Measurements from ENCODE around the gene DPCD. TPM values are rescaled to one million over a fixed set of nuclear protein-coding genes. Genes with fewer than 3 reads are reported as not detected.
"Not testable (repeated sequence)": the region's sequence is repeated elsewhere in the genome, so short reads cannot be mapped to it uniquely, and the experiment has no call there.

DPCD gene
- total RNA-seq, 2 experiments from 2014 or later: 4.0 to 5.5 TPM

GRCh38 chr10:101629837-101630632, 41.9 kb downstream of the DPCD start:
- H3K4me3 Mint-ChIP-seq: no peak overlapping the region
- ATAC-seq (ENCODE audit: low read depth) (no peak), DNase-seq (no peak)
- H3K27ac Mint-ChIP-seq: peak overlapping the region; percentile 47
- H3K9me3 Mint-ChIP-seq: no peaks in the 10 kb centered on the region
- peaks cover 4% of the 10 kb centered on the region for H3K4me1 Mint-ChIP-seq
- no peaks in the 10 kb centered on the region for H3K27me3 Mint-ChIP-seq
- H3K36me3 Mint-ChIP-seq: peaks cover 7% of the 10 kb centered on the region
- POLR2A ChIA-PET: no interaction called here

- H3K36me3 Mint-ChIP-seq: peaks cover 10% of the 10 kb centered on the region
- peak overlapping the region; percentile 47 for H3K27ac Mint-ChIP-seq
- H3K4me3 Mint-ChIP-seq: no peak overlapping the region
- H3K9me3 Mint-ChIP-seq: no peaks in the 10 kb centered on the region
- H3K27me3 Mint-ChIP-seq: no peaks in the 10 kb centered on the region
- ATAC-seq (ENCODE audit: low read depth): no peak
- DNase-seq: no peak
- POLR2A ChIA-PET: no interaction called here
- peaks cover 4% of the 10 kb centered on the region for H3K4me1 Mint-ChIP-seq
Observed at GRCh38 chr10:101630633-101630920, 42.5 kb downstream of the DPCD start.

- Mint-ChIP-seq H3K27ac (no peak overlapping the region), H3K36me3 (peaks cover 15% of the 10 kb centered on the region), H3K4me3 (no peak overlapping the region), H3K4me1 (peaks cover 4% of the 10 kb centered on the region), H3K27me3 (no peaks in the 10 kb centered on the region), H3K9me3 (no peaks in the 10 kb centered on the region)
- ATAC-seq (ENCODE audit: low read depth) (no peak), DNase-seq (peak; percentile 13)
- POLR2A ChIA-PET: no interaction called here
Observed at GRCh38 chr10:101631821-101632475, 43.8 kb downstream of the DPCD start.

- H3K4me3 Mint-ChIP-seq; H3K27me3 Mint-ChIP-seq; H3K9me3 Mint-ChIP-seq; POLR2A ChIA-PET; ATAC-seq (ENCODE audit: low read depth); H3K27ac Mint-ChIP-seq; H3K4me1 Mint-ChIP-seq; DNase-seq: not testable (repeated sequence)
- H3K36me3 Mint-ChIP-seq: peaks cover 25% of the 10 kb centered on the region
Observed at GRCh38 chr10:101633510-101633909, 45.4 kb downstream of the DPCD start.

- Mint-ChIP-seq H3K27me3 (no peaks in the 10 kb centered on the region), H3K27ac (no peak overlapping the region), H3K9me3 (no peaks in the 10 kb centered on the region), H3K4me1 (peaks cover 2% of the 10 kb centered on the region), H3K36me3 (peaks cover 30% of the 10 kb centered on the region), H3K4me3 (no peak overlapping the region)
- POLR2A ChIA-PET: no interaction called here
- DNase-seq: no peak
- ATAC-seq (ENCODE audit: low read depth): no peak
Observed at GRCh38 chr10:101639141-101639900, 51.2 kb downstream of the DPCD start.

GRCh38 chr10:101643546-101643945, 55.4 kb downstream of the DPCD start:
- no peaks in the 10 kb centered on the region for H3K9me3 Mint-ChIP-seq
- no peak for DNase-seq
- no peaks in the 10 kb centered on the region for H3K27me3 Mint-ChIP-seq
- no peak for ATAC-seq (ENCODE audit: low read depth)
- POLR2A ChIA-PET: no interaction called here
- no peak overlapping the region for H3K4me3 Mint-ChIP-seq
- H3K27ac Mint-ChIP-seq: no peak overlapping the region
- peaks cover 14% of the 10 kb centered on the region for H3K36me3 Mint-ChIP-seq
- H3K4me1 Mint-ChIP-seq: peaks cover 1% of the 10 kb centered on the region

- H3K9me3 Mint-ChIP-seq: no peaks in the 10 kb centered on the region
- H3K27me3 Mint-ChIP-seq: no peaks in the 10 kb centered on the region
- H3K4me1 Mint-ChIP-seq: peaks cover 1% of the 10 kb centered on the region
- POLR2A ChIA-PET: no interaction called here
- H3K36me3 Mint-ChIP-seq: peaks cover 17% of the 10 kb centered on the region
- ATAC-seq (ENCODE audit: low read depth) (no peak), DNase-seq (no peak)
- no peak overlapping the region for H3K4me3 Mint-ChIP-seq
- H3K27ac Mint-ChIP-seq: no peak overlapping the region
Observed at GRCh38 chr10:101644002-101644401, 55.9 kb downstream of the DPCD start.

- H3K36me3 Mint-ChIP-seq: peaks cover 11% of the 10 kb centered on the region
Observed at GRCh38 chr10:101645659-101646058, 57.5 kb downstream of the DPCD start.

GRCh38 chr10:101646364-101646763, 58.2 kb downstream of the DPCD start:
- POLR2A ChIA-PET: no interaction called here
- H3K4me1 Mint-ChIP-seq: peaks cover under 1% of the 10 kb centered on the region
- ATAC-seq (ENCODE audit: low read depth) (no peak), DNase-seq (no peak)
- H3K36me3 Mint-ChIP-seq: peaks cover 10% of the 10 kb centered on the region
- no peak overlapping the region for H3K4me3 Mint-ChIP-seq
- no peak overlapping the region for H3K27ac Mint-ChIP-seq
- no peaks in the 10 kb centered on the region for H3K27me3 Mint-ChIP-seq
- H3K9me3 Mint-ChIP-seq: no peaks in the 10 kb centered on the region

More at GRCh38 chr10:101645659-101646058, 57.5 kb downstream of the DPCD start:
- peaks cover 1% of the 10 kb centered on the region for H3K4me1 Mint-ChIP-seq
- H3K9me3 Mint-ChIP-seq: no peaks in the 10 kb centered on the region
- DNase-seq: no peak
- POLR2A ChIA-PET: no interaction called here
- no peaks in the 10 kb centered on the region for H3K27me3 Mint-ChIP-seq
- ATAC-seq (ENCODE audit: low read depth): no peak
- H3K27ac Mint-ChIP-seq: no peak overlapping the region
- H3K4me3 Mint-ChIP-seq: no peak overlapping the region

- Mint-ChIP-seq H3K27ac (no peak overlapping the region), H3K9me3 (no peaks in the 10 kb centered on the region), H3K36me3 (peaks cover 7% of the 10 kb centered on the region), H3K4me1 (no peaks in the 10 kb centered on the region), H3K27me3 (no peaks in the 10 kb centered on the region), H3K4me3 (no peak overlapping the region)
- POLR2A ChIA-PET: interaction anchor here (0.6 kb wide), 1 partner anchor 46 kb away, joined by 5 read pairs; no protein-coding TSS in a partner anchor
- ATAC-seq (ENCODE audit: low read depth): no peak
- no peak for DNase-seq
Observed at GRCh38 chr10:101647255-101647654, 59.1 kb downstream of the DPCD start.

- no peak for DNase-seq
- H3K4me3 Mint-ChIP-seq: no peak overlapping the region
- no peaks in the 10 kb centered on the region for H3K27me3 Mint-ChIP-seq
- H3K9me3 Mint-ChIP-seq: no peaks in the 10 kb centered on the region
- H3K36me3 Mint-ChIP-seq: peaks cover 7% of the 10 kb centered on the region
- H3K4me1 Mint-ChIP-seq: no peaks in the 10 kb centered on the region
- no peak overlapping the region for H3K27ac Mint-ChIP-seq
- no peak for ATAC-seq (ENCODE audit: low read depth)
- POLR2A ChIA-PET: interaction anchor here (0.7 kb wide), 1 partner anchor 27 kb away, joined by 3 read pairs; no protein-coding TSS in a partner anchor
Observed at GRCh38 chr10:101649525-101650085, 61.5 kb downstream of the DPCD start.

GRCh38 chr10:101650863-101651262, 62.7 kb downstream of the DPCD start:
- POLR2A ChIA-PET: no interaction called here
- DNase-seq: no peak
- Mint-ChIP-seq H3K4me3 (no peak overlapping the region), H3K9me3 (no peaks in the 10 kb centered on the region), H3K4me1 (no peaks in the 10 kb centered on the region), H3K27ac (no peak overlapping the region), H3K27me3 (no peaks in the 10 kb centered on the region), H3K36me3 (peaks cover 15% of the 10 kb centered on the region)
- ATAC-seq (ENCODE audit: low read depth): no peak

GRCh38 chr10:101651336-101651735, 63.2 kb downstream of the DPCD start:
- DNase-seq (no peak), ATAC-seq (ENCODE audit: low read depth) (no peak)
- H3K4me1 Mint-ChIP-seq: no peaks in the 10 kb centered on the region
- POLR2A ChIA-PET: no interaction called here
- H3K9me3 Mint-ChIP-seq: no peaks in the 10 kb centered on the region
- no peak overlapping the region for H3K4me3 Mint-ChIP-seq
- H3K27ac Mint-ChIP-seq: no peak overlapping the region
- H3K36me3 Mint-ChIP-seq: peaks cover 15% of the 10 kb centered on the region
- no peaks in the 10 kb centered on the region for H3K27me3 Mint-ChIP-seq

Measured in activated naive CD8-positive, alpha-beta T cell treated with anti-CD3 and anti-CD28 coated beads, Interleukin-2, amount 10 ng/mL, durations not matched to agents 7 days and 5 days (primary cell).